ENCODE results near the gene LSM6.

- TF ChIP-seq, protein P1, sequence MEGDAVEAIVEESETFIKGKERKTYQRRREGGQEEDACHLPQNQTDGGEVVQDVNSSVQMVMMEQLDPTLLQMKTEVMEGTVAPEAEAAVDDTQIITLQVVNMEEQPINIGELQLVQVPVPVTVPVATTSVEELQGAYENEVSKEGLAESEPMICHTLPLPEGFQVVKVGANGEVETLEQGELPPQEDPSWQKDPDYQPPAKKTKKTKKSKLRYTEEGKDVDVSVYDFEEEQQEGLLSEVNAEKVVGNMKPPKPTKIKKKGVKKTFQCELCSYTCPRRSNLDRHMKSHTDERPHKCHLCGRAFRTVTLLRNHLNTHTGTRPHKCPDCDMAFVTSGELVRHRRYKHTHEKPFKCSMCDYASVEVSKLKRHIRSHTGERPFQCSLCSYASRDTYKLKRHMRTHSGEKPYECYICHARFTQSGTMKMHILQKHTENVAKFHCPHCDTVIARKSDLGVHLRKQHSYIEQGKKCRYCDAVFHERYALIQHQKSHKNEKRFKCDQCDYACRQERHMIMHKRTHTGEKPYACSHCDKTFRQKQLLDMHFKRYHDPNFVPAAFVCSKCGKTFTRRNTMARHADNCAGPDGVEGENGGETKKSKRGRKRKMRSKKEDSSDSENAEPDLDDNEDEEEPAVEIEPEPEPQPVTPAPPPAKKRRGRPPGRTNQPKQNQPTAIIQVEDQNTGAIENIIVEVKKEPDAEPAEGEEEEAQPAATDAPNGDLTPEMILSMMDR (IDR thresholded peaks at IDR 0.05): no peak
- TF ChIP-seq POLR2A (IDR thresholded peaks at IDR 0.05): no peak
Observed at GRCh38 chr4:146158036-146158745, 17.3 kb upstream of the LSM6 start.

Data from lower leg skin (tissue), 3 donors.